Measurements from ENCODE around the gene RRBP1. TPM values are rescaled to one million over a fixed set of nuclear protein-coding genes. Genes with fewer than 3 reads are reported as not detected.

Gene RRBP1
- total and polyA plus RNA-seq, 12 donors: 23.5 to 71.3 (median 29.7) TPM

GRCh38 chr20:17576215-17576614 is 105.8 kb downstream of the RRBP1 start:
- no peak for ATAC-seq
- DNase-seq: no peak
- no peaks in the 10 kb centered on the region for H3K9me3 ChIP-seq
- H3K4me3 ChIP-seq: no peak overlapping the region
- no peak for TF ChIP-seq CTCF (IDR thresholded peaks at IDR 0.05)
- H3K4me1 ChIP-seq: peaks cover 5 to 99% (median 66%) of the 10 kb centered on the region in 9 donors
- H3K27me3 ChIP-seq: no peaks in the 10 kb centered on the region
- intact Hi-C loops (cut with DNase I): no loop called here
- 62% methylated on average over 8 of the region's 8 CpGs for WGBS, 2 donors
- peaks cover 0 to 14% (median 0%) of the 10 kb centered on the region in 9 donors for H3K36me3 ChIP-seq
- H3K27ac ChIP-seq: no peak overlapping the region

GRCh38 chr20:17573463-17573862 is 108.6 kb downstream of the RRBP1 start:
- no peaks in the 10 kb centered on the region for H3K9me3 ChIP-seq
- peaks cover 5 to 82% (median 63%) of the 10 kb centered on the region in 9 donors for H3K4me1 ChIP-seq
- peak overlapping the region in 3 of 10 donors; percentile 97 to 99 (median 98) for H3K4me3 ChIP-seq
- intact Hi-C loops (cut with DNase I): loop anchor here in 6 of 10 donors (2.0 to 5.0 kb wide), 5 partner anchors 34 to 109 kb away; partner anchors contain the start of gene RRBP1 (in 1 of the 6)
- H3K27ac ChIP-seq: peak overlapping the region in 1 of 10 donors; percentile 100
- 47 to 61% methylated on average over 3 of the region's 3 CpGs for WGBS, 2 donors
- no peaks in the 10 kb centered on the region for H3K27me3 ChIP-seq
- no peak for ATAC-seq
- no peak for TF ChIP-seq CTCF (IDR thresholded peaks at IDR 0.05)
- H3K36me3 ChIP-seq: peaks cover 0 to 14% (median 0%) of the 10 kb centered on the region in 9 donors
- DNase-seq: no peak

GRCh38 chr20:17572034-17572638 is 109.9 kb downstream of the RRBP1 start:
- DNase-seq (no peak), ATAC-seq (no peak)
- intact Hi-C loops (cut with DNase I): loop anchor here in 6 of 10 donors (2.0 to 5.0 kb wide), 5 partner anchors 35 to 110 kb away; partner anchors contain the start of gene RRBP1 (in 1 of the 6)
- 37 to 46% methylated on average over 7 of the region's 7 CpGs for WGBS, 2 donors
- no peaks in the 10 kb centered on the region for H3K27me3 ChIP-seq
- no peak for TF ChIP-seq CTCF (IDR thresholded peaks at IDR 0.05)
- peak overlapping the region in 5 of 10 donors; percentile 5 to 100 (median 99) for H3K27ac ChIP-seq
- H3K9me3 ChIP-seq: no peaks in the 10 kb centered on the region
- H3K4me1 ChIP-seq: peaks cover 9 to 77% (median 68%) of the 10 kb centered on the region in 9 donors
- H3K4me3 ChIP-seq: peak overlapping the region in 9 of 10 donors; percentile 87 to 99 (median 97)
- H3K36me3 ChIP-seq: peaks cover 0 to 14% (median 0%) of the 10 kb centered on the region in 9 donors

- Histone ChIP-seq H3K4me3 (peak overlapping the region; percentile 81 to 99 (median 96)), H3K36me3 (peaks cover 0 to 14% (median 0%) of the 10 kb centered on the region in 9 donors), H3K9me3 (no peaks in the 10 kb centered on the region), H3K27me3 (no peaks in the 10 kb centered on the region), H3K27ac (peak overlapping the region in 9 of 10 donors; percentile 95 to 100 (median 99)), H3K4me1 (peaks cover 4 to 68% (median 58%) of the 10 kb centered on the region in 9 donors)
- intact Hi-C loops (cut with DNase I): loop anchor here in 6 of 10 donors (2.0 to 5.0 kb wide), 6 partner anchors 34 to 398 kb away; partner anchors contain the start of genes MGME1 (in 1 of the 6), RRBP1 (in 1 of the 6) and SNX5 (in 1 of the 6)
- DNase-seq (no peak), ATAC-seq (no peak)
- WGBS, 2 donors: 11 to 16% methylated on average over 6 of the region's 6 CpGs
- TF ChIP-seq CTCF (IDR thresholded peaks at IDR 0.05): no peak
Observed at GRCh38 chr20:17571153-17571527, 110.9 kb downstream of the RRBP1 start.
